Measurements from ENCODE around the gene AGPS.
"Not testable (repeated sequence)": the region's sequence is repeated elsewhere in the genome, so short reads cannot be mapped to it uniquely, and the experiment has no call there.

Gene AGPS

GRCh38 chr2:177467646-177468045 lies 75.1 kb downstream of the AGPS start:
- DNase-seq (ENCODE audit: low spot score), result peak; percentile 16
- FAIRE-seq, result no peak

- DNase-seq (ENCODE audit: low spot score), result no peak
- no peak for FAIRE-seq
These were observed 79.4 kb downstream of the AGPS start for GRCh38 chr2:177471990-177472389.

- FAIRE-seq (no peak), DNase-seq (ENCODE audit: low spot score) (peak; percentile 2)
These were observed 81.7 kb downstream of the AGPS start for GRCh38 chr2:177474301-177474700.

- FAIRE-seq, result no peak
- peak; percentile 4 for DNase-seq (ENCODE audit: low spot score)
These were observed 82.4 kb downstream of the AGPS start for GRCh38 chr2:177474998-177475397.

- DNase-seq (ENCODE audit: low spot score) (no peak), FAIRE-seq (no peak)
These were observed 84.3 kb downstream of the AGPS start for GRCh38 chr2:177476897-177477296.

GRCh38 chr2:177478029-177478428 lies 85.5 kb downstream of the AGPS start:
- FAIRE-seq (no peak), DNase-seq (ENCODE audit: low spot score) (no peak)

GRCh38 chr2:177478907-177479306 lies 86.3 kb downstream of the AGPS start:
- DNase-seq (ENCODE audit: low spot score) (no peak), FAIRE-seq (no peak)

GRCh38 chr2:177482195-177482594 lies 89.6 kb downstream of the AGPS start:
- DNase-seq (ENCODE audit: low spot score) (no peak), FAIRE-seq (no peak)

GRCh38 chr2:177483531-177483930 lies 91.0 kb downstream of the AGPS start:
- no peak for DNase-seq (ENCODE audit: low spot score)
- FAIRE-seq, result no peak

GRCh38 chr2:177484180-177484795 lies 91.7 kb downstream of the AGPS start:
- FAIRE-seq, result no peak
- no peak for DNase-seq (ENCODE audit: low spot score)

- not testable (repeated sequence) for DNase-seq (ENCODE audit: low spot score); FAIRE-seq
These were observed 93.1 kb downstream of the AGPS start for GRCh38 chr2:177485657-177486056.

GRCh38 chr2:177489719-177490301 lies 97.2 kb downstream of the AGPS start:
- FAIRE-seq (no peak), DNase-seq (ENCODE audit: low spot score) (peak; percentile 16)

- no peak for FAIRE-seq
These were observed 103.4 kb downstream of the AGPS start for GRCh38 chr2:177495945-177496344.

GRCh38 chr2:177496921-177497320 lies 104.3 kb downstream of the AGPS start:
- DNase-seq (ENCODE audit: low spot score) (no peak), FAIRE-seq (no peak)

More at GRCh38 chr2:177495945-177496344, 103.4 kb downstream of the AGPS start:
- DNase-seq (ENCODE audit: low spot score), result no peak

GRCh38 chr2:177501186-177501585 lies 108.6 kb downstream of the AGPS start:
- DNase-seq (ENCODE audit: low spot score) (no peak), FAIRE-seq (no peak)

GRCh38 chr2:177506505-177506904 lies 113.9 kb downstream of the AGPS start:
- no peak for FAIRE-seq
- DNase-seq (ENCODE audit: low spot score), result no peak

- DNase-seq (ENCODE audit: low spot score), result no peak
- no peak for FAIRE-seq
These were observed 114.4 kb downstream of the AGPS start for GRCh38 chr2:177506998-177507397.

GRCh38 chr2:177516824-177517544 lies 124.4 kb downstream of the AGPS start:
- DNase-seq (ENCODE audit: low spot score) (no peak), FAIRE-seq (no peak)

- no peak for DNase-seq (ENCODE audit: low spot score)
- FAIRE-seq, result no peak
These were observed 126.2 kb downstream of the AGPS start for GRCh38 chr2:177518754-177519153.

GRCh38 chr2:177519534-177520115 lies 127.1 kb downstream of the AGPS start:
- DNase-seq (ENCODE audit: low spot score) (no peak), FAIRE-seq (no peak)

GRCh38 chr2:177520324-177520723 lies 127.8 kb downstream of the AGPS start:
- FAIRE-seq, result no peak
- no peak for DNase-seq (ENCODE audit: low spot score)

- no peak for FAIRE-seq
- no peak for DNase-seq (ENCODE audit: low spot score)
These were observed 131.2 kb downstream of the AGPS start for GRCh38 chr2:177523781-177524180.

Measured in urothelium cell line (cell line).